Central memory CD8-positive, alpha-beta T cell (primary cell): Measurements from ENCODE around the gene ZCWPW1.
A peak's percentile ranks its signal among the peaks of the same experiment; 100 is the strongest.
"Not testable (repeated sequence)": the region's sequence is repeated elsewhere in the genome, so short reads cannot be mapped to it uniquely, and the experiment has no call there.

ENCODE experiments used
- ATAC-seq: fragments of 150-1000 bp; cut with Tn5 transposase; replicated peaks from 2 replicates; pipeline ENCODE4 v1.10.0; 2022; ENCODE audit warnings: mild to moderate bottlenecking, moderate FRiP score, moderate number of reproducible peaks; ENCODE audit not compliant: poor library complexity, severe bottlenecking; ENCODE audit errors: extremely low read depth
- DNase-seq, 2 donors: peaks; one replicate each; pipeline ENCODE4 v3.0.0; 2021; ENCODE audit warnings: low spot score in 2 of 2
- H3K27ac Mint-ChIP-seq: one replicate; pipeline ENCODE4 v1.8.0; 2022; ENCODE audit warnings: low read depth, mild to moderate bottlenecking, moderate library complexity, mixed read lengths
- H3K27me3 Mint-ChIP-seq: one replicate; pipeline ENCODE4 v1.8.0; 2022; ENCODE audit warnings: mixed read lengths
- H3K36me3 Mint-ChIP-seq: one replicate; pipeline ENCODE4 v1.8.0; 2022; ENCODE audit warnings: mild to moderate bottlenecking, moderate library complexity, mixed read lengths; ENCODE audit not compliant: insufficient read depth
- H3K4me1 Mint-ChIP-seq: one replicate; pipeline ENCODE4 v1.8.0; 2022; ENCODE audit warnings: mixed read lengths
- H3K4me3 Mint-ChIP-seq: one replicate; pipeline ENCODE4 v1.8.0; 2022; ENCODE audit warnings: mild to moderate bottlenecking, moderate library complexity, mixed read lengths
- H3K9me3 Mint-ChIP-seq: one replicate; pipeline ENCODE4 v1.8.0; 2022; ENCODE audit warnings: mixed read lengths

Gene ZCWPW1

GRCh38 chr7:100446040-100446439 lies 17.5 kb upstream of the ZCWPW1 start:
- DNase-seq = no peak
- H3K4me1 Mint-ChIP-seq = peaks cover 5% of the 10 kb centered on the region
- H3K27me3 Mint-ChIP-seq = no peaks in the 10 kb centered on the region
- ATAC-seq = no peak
- H3K27ac Mint-ChIP-seq = no peak overlapping the region
- H3K4me3 Mint-ChIP-seq = no peak overlapping the region
- no peaks in the 10 kb centered on the region for H3K9me3 Mint-ChIP-seq
- peaks cover 2% of the 10 kb centered on the region for H3K36me3 Mint-ChIP-seq

DNA sequence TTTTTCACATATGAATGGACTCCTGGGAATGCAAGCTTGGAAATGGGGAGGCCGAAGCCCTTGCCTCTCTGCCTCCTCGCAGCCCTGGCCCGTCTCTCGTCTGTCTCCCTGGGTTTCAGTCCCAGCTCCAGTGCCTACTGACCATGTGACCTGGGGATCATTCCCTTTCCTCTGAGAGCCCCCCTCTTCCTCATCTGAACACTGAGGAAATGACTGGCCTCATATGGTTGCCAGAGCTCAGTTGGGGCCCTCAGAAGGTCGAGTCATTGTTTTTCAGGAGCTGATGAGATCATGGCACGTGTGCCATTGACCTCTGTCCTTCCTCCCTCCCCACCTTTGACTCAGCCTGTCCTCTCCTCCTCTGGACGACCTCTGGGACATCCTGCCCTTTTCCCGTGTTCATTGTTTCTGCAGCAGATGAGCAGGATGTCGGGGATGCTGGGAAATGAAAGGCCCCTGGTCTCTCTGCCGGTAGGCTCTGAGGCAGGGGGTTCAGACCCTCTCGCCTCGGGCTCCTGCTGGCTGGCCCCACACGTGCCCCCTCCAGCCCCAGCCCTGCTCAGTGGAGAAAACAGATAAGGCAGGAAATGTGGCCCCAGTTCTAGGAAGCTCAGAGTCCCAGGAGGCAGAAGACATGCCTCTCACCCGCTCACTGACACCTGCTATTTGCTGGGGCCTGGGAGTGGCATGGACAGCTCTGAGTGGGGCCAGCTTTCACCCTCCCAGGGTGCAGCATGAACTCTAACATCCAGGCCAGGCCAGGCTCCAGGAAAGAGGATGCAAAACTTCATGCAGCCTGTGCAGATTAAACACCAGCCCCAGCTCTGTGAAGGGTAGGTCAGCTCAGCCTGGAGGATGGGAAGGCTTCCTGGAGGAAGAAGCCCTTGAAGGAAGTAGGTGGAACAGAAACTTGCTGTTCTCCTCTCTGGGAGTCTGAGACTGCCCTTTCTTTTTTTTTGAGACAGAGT lies 16.1 kb upstream of the ZCWPW1 start:
- no peaks in the 10 kb centered on the region for H3K9me3 Mint-ChIP-seq
- ATAC-seq (no peak), DNase-seq (no peak)
- no peak overlapping the region for H3K4me3 Mint-ChIP-seq
- peaks cover 5% of the 10 kb centered on the region for H3K4me1 Mint-ChIP-seq
- no peaks in the 10 kb centered on the region for H3K27me3 Mint-ChIP-seq
- H3K36me3 Mint-ChIP-seq = peaks cover 2% of the 10 kb centered on the region
- H3K27ac Mint-ChIP-seq = no peak overlapping the region

DNA sequence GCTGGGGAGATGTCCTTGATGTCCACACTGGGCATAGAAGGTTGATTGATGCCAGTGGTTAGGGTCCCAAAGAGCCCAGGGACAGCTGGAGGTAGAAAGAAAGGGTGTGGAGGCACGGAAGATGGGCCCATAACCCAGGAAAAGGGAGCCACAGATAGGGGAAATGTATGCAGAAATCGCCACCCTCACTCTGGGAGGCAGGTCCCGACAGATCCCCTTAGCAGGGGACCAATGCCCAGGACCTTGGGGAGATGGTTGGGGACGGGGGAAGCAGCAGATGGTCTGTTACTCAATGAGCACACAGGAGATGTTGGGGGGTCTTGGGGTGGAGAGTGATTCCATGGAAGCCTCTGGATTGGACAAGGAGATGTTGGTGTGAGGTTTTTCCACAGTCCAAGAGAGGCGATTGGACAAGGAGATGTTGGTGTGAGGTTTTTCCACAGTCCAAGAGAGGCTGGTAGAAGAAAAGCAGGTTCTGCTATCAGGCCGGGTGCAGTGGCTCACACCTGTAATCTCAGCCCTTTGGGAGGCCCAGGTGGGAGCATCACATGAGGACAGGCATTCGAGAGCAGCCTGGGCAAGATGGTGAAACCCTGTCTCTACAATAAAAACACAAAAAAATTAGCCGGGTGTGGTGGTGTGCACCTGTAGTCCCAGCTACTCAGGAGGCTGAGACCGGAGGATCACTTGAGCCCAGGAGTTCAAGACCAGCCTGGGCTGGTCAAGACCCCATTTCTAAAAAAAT lies 14.8 kb upstream of the ZCWPW1 start:
- no peaks in the 10 kb centered on the region for H3K9me3 Mint-ChIP-seq
- peaks cover 5% of the 10 kb centered on the region for H3K4me1 Mint-ChIP-seq
- H3K27ac Mint-ChIP-seq = peak overlapping the region; percentile 36

DNA sequence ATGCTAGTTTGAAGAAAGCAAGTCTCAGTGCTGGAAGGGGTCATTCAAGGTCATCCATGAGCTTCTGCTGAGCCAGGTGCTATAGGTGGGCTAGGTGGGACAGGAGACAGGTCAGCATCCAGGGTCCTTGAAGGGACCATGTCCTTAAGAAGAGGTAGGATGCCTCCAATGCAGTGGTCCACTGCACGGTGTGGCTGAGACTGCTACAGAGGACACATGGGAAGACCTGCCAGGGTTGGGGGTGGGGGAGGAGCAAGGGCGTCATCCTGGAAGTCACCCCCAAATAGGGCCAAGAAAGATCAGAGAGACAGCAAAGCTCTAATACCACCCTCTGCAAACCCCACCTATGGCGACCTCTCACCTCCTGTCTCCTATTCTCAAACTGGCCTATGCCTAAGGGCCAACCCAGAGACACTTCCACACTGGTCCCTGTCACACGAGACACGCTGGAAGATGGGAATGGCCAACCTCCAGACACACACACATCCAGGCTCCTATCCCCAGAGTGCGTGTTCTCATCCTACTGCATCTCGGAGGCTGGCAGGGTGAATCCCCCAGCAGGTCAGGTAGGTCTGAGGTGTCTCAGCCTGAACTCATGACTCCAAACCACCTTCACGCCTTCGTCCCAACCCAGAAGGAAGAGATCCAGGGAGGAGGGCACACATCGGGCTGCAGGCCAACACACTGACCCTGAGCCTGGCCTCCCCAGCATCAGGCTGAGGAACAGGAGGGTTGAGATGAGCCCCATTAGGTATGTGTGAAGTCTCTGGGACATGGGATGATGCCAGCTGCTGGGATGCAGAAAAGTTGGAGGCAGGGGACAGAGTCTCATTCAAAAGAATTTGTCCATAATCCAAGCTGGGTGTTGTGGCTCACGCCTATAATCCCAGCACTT lies 13.4 kb upstream of the ZCWPW1 start:
- H3K27ac Mint-ChIP-seq = no peak overlapping the region
- H3K9me3 Mint-ChIP-seq = no peaks in the 10 kb centered on the region
- no peak for DNase-seq
- H3K4me3 Mint-ChIP-seq = no peak overlapping the region
- H3K27me3 Mint-ChIP-seq = no peaks in the 10 kb centered on the region
- H3K4me1 Mint-ChIP-seq = peaks cover 5% of the 10 kb centered on the region
- no peak for ATAC-seq
- peaks cover 2% of the 10 kb centered on the region for H3K36me3 Mint-ChIP-seq

More for the DNA sequence above, 14.8 kb upstream of the ZCWPW1 start:
- DNase-seq (no peak), ATAC-seq (no peak)
- Mint-ChIP-seq H3K27me3 (no peaks in the 10 kb centered on the region), H3K4me3 (no peak overlapping the region), H3K36me3 (peaks cover 2% of the 10 kb centered on the region)

GRCh38 chr7:100439244-100439643 lies 10.7 kb upstream of the ZCWPW1 start:
- ATAC-seq = not testable (repeated sequence)

GRCh38 chr7:100438731-100439130 lies 10.2 kb upstream of the ZCWPW1 start:
- H3K27ac Mint-ChIP-seq, H3K27me3 Mint-ChIP-seq, ATAC-seq, H3K9me3 Mint-ChIP-seq, H3K4me3 Mint-ChIP-seq, DNase-seq: not testable (repeated sequence)
- Mint-ChIP-seq H3K4me1 (peaks cover 25% of the 10 kb centered on the region), H3K36me3 (peaks cover 12% of the 10 kb centered on the region)

More at GRCh38 chr7:100439244-100439643, 10.7 kb upstream of the ZCWPW1 start:
- not testable (repeated sequence) for H3K9me3 Mint-ChIP-seq, H3K4me3 Mint-ChIP-seq, H3K27ac Mint-ChIP-seq, DNase-seq, H3K27me3 Mint-ChIP-seq
- Mint-ChIP-seq H3K36me3 (peaks cover 12% of the 10 kb centered on the region), H3K4me1 (peaks cover 22% of the 10 kb centered on the region)

GRCh38 chr7:100438172-100438571 lies 9.7 kb upstream of the ZCWPW1 start:
- ATAC-seq = no peak
- no peak overlapping the region for H3K4me3 Mint-ChIP-seq
- peaks cover 29% of the 10 kb centered on the region for H3K4me1 Mint-ChIP-seq
- no peak for DNase-seq
- H3K9me3 Mint-ChIP-seq = no peaks in the 10 kb centered on the region
- peaks cover 18% of the 10 kb centered on the region for H3K36me3 Mint-ChIP-seq
- no peak overlapping the region for H3K27ac Mint-ChIP-seq
- H3K27me3 Mint-ChIP-seq = no peaks in the 10 kb centered on the region

- H3K4me3 Mint-ChIP-seq = peak overlapping the region; percentile 95
- no peak for DNase-seq
- ATAC-seq = no peak
- H3K4me1 Mint-ChIP-seq = peaks cover 28% of the 10 kb centered on the region
- H3K9me3 Mint-ChIP-seq = no peaks in the 10 kb centered on the region
- peaks cover 25% of the 10 kb centered on the region for H3K36me3 Mint-ChIP-seq
- peak overlapping the region; percentile 97 for H3K27ac Mint-ChIP-seq
- H3K27me3 Mint-ChIP-seq = no peaks in the 10 kb centered on the region
Measured at GRCh38 chr7:100437150-100438100, 8.9 kb upstream of the ZCWPW1 start.

DNA sequence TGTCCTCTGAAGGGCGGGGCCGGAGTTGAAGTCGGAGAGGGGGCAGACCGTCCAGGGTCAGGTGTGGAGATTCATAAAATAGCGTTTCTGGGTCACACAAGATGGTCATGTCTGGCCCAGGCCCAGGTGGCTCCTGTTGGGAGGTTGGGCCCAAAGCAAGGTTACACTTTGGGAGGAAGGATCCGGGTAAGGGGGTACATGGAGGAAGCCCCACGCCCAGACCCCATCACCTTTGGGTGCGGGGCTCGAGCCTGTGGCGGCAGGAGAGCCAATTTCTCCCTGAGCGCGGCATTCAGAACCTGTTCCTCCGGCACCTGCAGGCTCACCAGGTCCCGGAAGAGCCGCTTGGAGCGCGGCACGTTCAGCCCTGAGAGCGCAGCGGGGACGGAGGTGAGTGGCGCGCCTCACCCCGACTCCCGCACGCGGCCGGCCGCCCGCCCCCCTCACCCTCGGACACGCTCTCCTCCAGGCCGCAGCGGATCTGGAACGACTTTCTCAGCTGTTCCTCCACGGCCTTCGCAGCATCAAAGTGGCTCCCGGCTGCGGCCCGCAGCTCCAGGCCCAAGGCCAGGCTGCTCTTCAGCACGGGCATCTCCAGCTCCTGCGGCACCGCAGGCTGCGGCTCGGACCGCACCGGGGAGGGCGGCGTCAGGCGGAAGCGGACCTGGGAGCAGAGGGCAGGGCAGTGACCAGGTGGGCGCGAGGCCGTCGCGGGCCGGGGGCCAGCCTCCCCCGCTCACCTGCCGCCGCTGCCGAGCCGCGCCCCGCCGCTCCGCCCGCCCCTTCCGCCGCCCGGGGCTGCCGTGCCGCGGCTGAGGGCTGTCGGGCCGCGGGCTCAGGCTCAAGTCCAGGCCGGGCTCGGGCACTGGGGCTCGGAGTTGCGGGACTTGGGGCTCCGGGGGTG lies 7.2 kb upstream of the ZCWPW1 start:
- H3K27me3 Mint-ChIP-seq = no peaks in the 10 kb centered on the region
- DNase-seq = no peak
- ATAC-seq = peak; percentile 54
- H3K4me3 Mint-ChIP-seq = peak overlapping the region; percentile 95
- peaks cover 27% of the 10 kb centered on the region for H3K36me3 Mint-ChIP-seq
- no peaks in the 10 kb centered on the region for H3K9me3 Mint-ChIP-seq
- peaks cover 41% of the 10 kb centered on the region for H3K4me1 Mint-ChIP-seq
- H3K27ac Mint-ChIP-seq = peak overlapping the region; percentile 97

DNA sequence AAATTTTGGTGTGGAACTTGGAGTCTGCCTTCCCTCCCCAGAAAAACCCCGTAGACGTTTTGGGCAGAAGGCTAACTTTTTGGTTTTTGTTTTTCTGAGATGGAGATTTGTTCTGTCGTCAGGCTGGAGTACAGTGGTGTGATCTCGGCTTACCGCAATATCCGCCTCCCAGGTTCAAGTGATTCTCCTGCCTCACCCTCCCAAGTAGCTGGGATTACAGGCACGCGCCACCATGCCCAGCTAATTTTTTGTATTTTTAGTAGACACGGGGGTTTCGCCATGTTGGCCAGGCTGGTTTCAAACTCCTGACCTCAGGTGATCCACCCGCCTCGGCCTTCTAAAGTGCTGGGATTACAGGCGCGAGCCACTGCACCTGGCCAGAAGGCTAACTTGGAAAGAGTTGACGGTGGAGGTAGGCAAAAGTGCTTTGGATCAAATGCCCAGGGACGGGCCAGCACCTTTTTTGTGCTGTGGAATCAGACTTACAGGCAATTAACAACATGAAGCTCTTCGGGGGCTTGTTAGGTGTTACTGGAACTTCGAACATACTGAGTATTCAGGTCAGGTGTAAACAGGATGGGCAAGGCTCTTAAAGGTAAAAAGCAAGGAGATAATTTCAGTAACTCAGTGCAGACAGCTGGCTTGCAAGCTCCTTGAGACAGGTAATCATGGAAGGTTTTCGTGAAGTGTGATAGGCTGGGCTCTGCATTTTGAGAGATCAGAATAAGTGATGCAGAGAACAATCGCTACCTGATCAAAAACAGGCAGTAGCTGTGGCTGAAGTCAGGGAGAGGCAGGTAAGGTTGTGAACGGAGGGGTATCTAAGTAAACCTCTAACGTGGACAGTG lies 6.0 kb upstream of the ZCWPW1 start:
- peaks cover 2% of the 10 kb centered on the region for H3K27me3 Mint-ChIP-seq
- H3K4me3 Mint-ChIP-seq = peak overlapping the region; percentile 95
- no peaks in the 10 kb centered on the region for H3K9me3 Mint-ChIP-seq
- ATAC-seq (no peak), DNase-seq (no peak)
- H3K4me1 Mint-ChIP-seq = peaks cover 49% of the 10 kb centered on the region
- peaks cover 35% of the 10 kb centered on the region for H3K36me3 Mint-ChIP-seq
- peak overlapping the region; percentile 97 for H3K27ac Mint-ChIP-seq
